Pancreas (tissue), 10 donors: ENCODE measurements around the gene EPHA5. TPM values are rescaled to one million over a fixed set of nuclear protein-coding genes. Genes with fewer than 3 reads are reported as not detected.

ENCODE experiments used
- ATAC-seq, 4 donors: fragments of 200-7000 bp; cut with Tn5 transposase; one replicate each; pipeline versions ENCODE4 v1.8.0 to v1.9.1; 2020; ENCODE audit warnings: mild to moderate bottlenecking in 4 of 4, moderate library complexity in 4 of 4
- DNase-seq, 6 donors: peaks; one replicate each; pipeline ENCODE4 v3.0.0-alpha.2; 2020
- FAIRE-seq: peaks from 2 replicates; lab custom pipeline; 2012; peaks lifted over from hg19 to GRCh38; lab: Jason Lieb, UNC
- H3K27ac ChIP-seq, 4 donors: fragments of 200-600 bp; sonication (generic); 1 replicate in 3 of 4; 2 replicates in 1 of 4; pipeline versions ENCODE4 v1.5.0 to v1.8.0; 2020
- H3K27me3 ChIP-seq, 4 donors: fragments of 200-600 bp; one replicate each; pipeline ENCODE4 v1.8.0; 2021
- H3K36me3 ChIP-seq, 3 donors: fragments of 200-600 bp; sonication (generic) in 1 of 3; one replicate each; pipeline versions ENCODE4 v1.5.0 to v1.8.0; 2020 to 2021
- H3K4me1 ChIP-seq, 3 donors: fragments of 200-600 bp; one replicate each; pipeline ENCODE4 v1.8.0; 2021
- H3K4me3 ChIP-seq, 4 donors: fragments of 200-600 bp; sonication (generic) in 2 of 4; one replicate each; pipeline versions ENCODE4 v1.5.0 to v1.8.0; 2020 to 2021
- H3K9me3 ChIP-seq, 4 donors: fragments of 200-600 bp; one replicate each; pipeline ENCODE4 v1.8.0; 2021
- CTCF ChIP-seq, 4 donors: fragments of 200-600 bp; sonication (generic) in 3 of 4; IDR thresholded peaks; one replicate each; pipeline versions ENCODE4 v1.5.0 to v1.8.0; 2021; ENCODE audit warnings: antibody characterized with exemption in 4 of 4
- WGBS, 2 donors: extraction: QIAGEN DNeasy Blood & Tissue Kit; methylation state at CpG; one replicate each; pipeline ENCODE4 v1.1.7; 2013; 5-methylcytosine and 5-hydroxymethylcytosine counted together
- intact Hi-C, 3 donors: fragments of 100-400 bp; cut with DNase I; formaldehyde crosslinking; loops; one replicate each; pipeline versions ENCODE4 v1.11.1 to v1.14.2; 2022
- polyA plus RNA-seq, 2 donors: library from polyadenylated mRNA; stranded (reverse); fragments of 200-250 nt; gene quantifications; one replicate each; pipeline ENCODE4 v1.2.3, GENCODE V29; 2013
- total RNA-seq, 6 donors: library from RNA; stranded (reverse); fragmentation: NEBNext Ultra II Directional in 4 of 6; extraction: Animal tissue kit (Norgen Biotek cat#: 25700) in 4 of 6; gene quantifications; one replicate each; pipeline versions ENCODE4 v1.2.1 to v1.2.4, GENCODE V29; 2021 to 2023
- donor health status: healthy with polysubstance abuse.
- donor health status: DM: no; HTN: no; CAD: no; lungs with moderate emphysema.
- donor health status: DM: no; HTN: no; CAD: no.
- donor health status: control.
- donor health status: control.
- donor health status: Bipolar disorder and iron deficiency.
- donor health status: DM: yes; HTN: yes; CAD: no.
- donor health status: DM: no; HTN: no; CAD: no.
- donor health status: DM: no; HTN: no; CAD: no.
- donor health status: DM: yes; HTN: yes; CAD: no.

Gene EPHA5
- total and polyA plus RNA-seq, 8 donors = under 0.01 to 0.12 TPM; not detected in 6

GRCh38 chr4:65370709-65371108 is 299.6 kb downstream of the EPHA5 start:
- H3K9me3 ChIP-seq = peaks cover 0 to 7% (median 0%) of the 10 kb centered on the region in 4 donors
- no peaks in the 10 kb centered on the region for H3K4me1 ChIP-seq
- no peak for DNase-seq
- no peak for FAIRE-seq
- H3K27ac ChIP-seq = no peak overlapping the region
- no peak for ATAC-seq
- no peaks in the 10 kb centered on the region for H3K36me3 ChIP-seq
- no peak for TF ChIP-seq CTCF (IDR thresholded peaks at IDR 0.05)
- H3K4me3 ChIP-seq = no peak overlapping the region
- H3K27me3 ChIP-seq = peaks cover 0 to 6% (median 0%) of the 10 kb centered on the region in 4 donors
- intact Hi-C loops = no loop called here
- 62 to 80% methylated on average over 3 of the region's 3 CpGs for WGBS, 2 donors

DNA sequence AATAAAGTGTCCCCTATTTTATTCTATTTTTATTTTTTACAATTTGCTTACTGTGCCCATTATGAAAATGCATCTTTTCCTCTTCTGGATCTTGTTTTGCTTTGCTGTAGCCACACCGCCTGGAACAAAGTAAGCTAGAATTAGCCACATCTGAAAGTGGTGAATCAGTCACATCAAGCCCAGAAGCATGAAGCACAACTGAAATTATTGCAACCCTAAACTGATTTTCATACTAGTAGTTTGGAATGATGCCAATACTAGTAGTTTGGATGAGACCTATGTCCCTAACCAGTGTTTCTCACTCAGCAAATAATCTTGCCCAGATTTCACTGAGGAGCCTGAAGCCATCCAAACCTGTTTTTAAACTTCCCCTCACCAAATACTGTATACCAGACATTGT is 303.0 kb downstream of the EPHA5 start:
- DNase-seq = no peak
- H3K27me3 ChIP-seq = no peaks in the 10 kb centered on the region
- WGBS, 2 donors = 94% methylated on average over 1 of the region's 1 CpG
- TF ChIP-seq CTCF (IDR thresholded peaks at IDR 0.05) = no peak
- ATAC-seq = no peak
- H3K27ac ChIP-seq = no peak overlapping the region
- no peaks in the 10 kb centered on the region for H3K4me1 ChIP-seq
- no peaks in the 10 kb centered on the region for H3K36me3 ChIP-seq
- no peak overlapping the region for H3K4me3 ChIP-seq
- intact Hi-C loops = no loop called here
- no peak for FAIRE-seq
- no peaks in the 10 kb centered on the region for H3K9me3 ChIP-seq

DNA sequence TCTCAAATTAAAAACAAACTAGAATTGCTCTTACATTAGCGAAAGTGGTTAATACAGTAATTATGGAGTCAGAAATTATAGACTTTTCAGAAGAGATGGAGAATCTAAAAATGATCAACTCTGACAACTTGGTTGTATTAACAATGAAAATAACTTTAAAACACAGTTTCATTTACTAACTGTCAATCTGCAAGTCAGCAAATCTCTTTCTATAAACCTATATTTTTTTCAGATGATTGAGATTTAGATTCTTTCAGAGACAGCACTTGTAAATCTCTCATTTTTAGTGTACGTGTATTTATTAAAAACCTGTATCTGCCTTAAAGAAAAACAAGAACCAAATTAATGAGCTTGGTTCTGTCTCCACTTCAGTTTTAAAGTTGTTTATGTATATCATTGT is 311.4 kb downstream of the EPHA5 start:
- Histone ChIP-seq H3K4me1 (no peaks in the 10 kb centered on the region), H3K36me3 (no peaks in the 10 kb centered on the region), H3K27me3 (no peaks in the 10 kb centered on the region), H3K27ac (no peak overlapping the region), H3K9me3 (no peaks in the 10 kb centered on the region), H3K4me3 (no peak overlapping the region)
- DNase-seq = no peak
- intact Hi-C loops = no loop called here
- WGBS, 2 donors = 89 to 94% methylated on average over 2 of the region's 2 CpGs
- no peak for FAIRE-seq
- no peak for ATAC-seq
- TF ChIP-seq CTCF (IDR thresholded peaks at IDR 0.05) = no peak

GRCh38 chr4:65353098-65353497 is 317.2 kb downstream of the EPHA5 start:
- H3K36me3 ChIP-seq = no peaks in the 10 kb centered on the region
- H3K27me3 ChIP-seq = no peaks in the 10 kb centered on the region
- H3K4me1 ChIP-seq = no peaks in the 10 kb centered on the region
- no peak overlapping the region for H3K4me3 ChIP-seq
- intact Hi-C loops = no loop called here
- H3K27ac ChIP-seq = no peak overlapping the region
- H3K9me3 ChIP-seq = no peaks in the 10 kb centered on the region
- FAIRE-seq (peak; percentile 97), ATAC-seq (no peak), DNase-seq (no peak)
- no peak for TF ChIP-seq CTCF (IDR thresholded peaks at IDR 0.05)
- 70 to 80% methylated on average over 1 of the region's 1 CpG for WGBS, 2 donors

- no peaks in the 10 kb centered on the region for H3K27me3 ChIP-seq
- no peaks in the 10 kb centered on the region for H3K9me3 ChIP-seq
- no peaks in the 10 kb centered on the region for H3K36me3 ChIP-seq
- intact Hi-C loops = no loop called here
- WGBS, 2 donors = 52 to 55% methylated on average over 4 of the region's 4 CpGs
- TF ChIP-seq CTCF (IDR thresholded peaks at IDR 0.05) = no peak
- no peaks in the 10 kb centered on the region for H3K4me1 ChIP-seq
- no peak overlapping the region for H3K4me3 ChIP-seq
- DNase-seq (no peak), ATAC-seq (no peak), FAIRE-seq (no peak)
- no peak overlapping the region for H3K27ac ChIP-seq
Observed at GRCh38 chr4:65344278-65344825, 325.9 kb downstream of the EPHA5 start.
